ENCODE measurements around the gene FOLR3. TPM values are rescaled to one million over a fixed set of nuclear protein-coding genes. Genes with fewer than 3 reads are reported as not detected.

The FOLR3 gene
- total RNA-seq, 1 experiment from 2014 or later, result not detected

GRCh38 chr11:72129381-72129780, 6.1 kb upstream of the FOLR3 start:
- no TSS peak for BruUV-seq (replicated peaks)
- Histone ChIP-seq H3F3A (ENCODE audit: low read length, unreplicated experiment) (no peaks in the 10 kb centered on the region), H3K4me2 (ENCODE audit: low read length) (no peak overlapping the region), H3K27ac (ENCODE audit: low read length) (no peak overlapping the region), H3K36me3 (ENCODE audit: low read depth, low read length) (no peaks in the 10 kb centered on the region), H4K20me1 (ENCODE audit: low read length) (no peaks in the 10 kb centered on the region), H3K79me2 (ENCODE audit: low read length) (no peaks in the 10 kb centered on the region), H3K27me3 (ENCODE audit: low read length) (no peaks in the 10 kb centered on the region), H3K9me3 (ENCODE audit: low read length) (peaks cover 9% of the 10 kb centered on the region), H3K4me1 (ENCODE audit: insufficient read depth, low read length) (no peaks in the 10 kb centered on the region), H3K9me2 (replicated peaks; ENCODE audit: low read length) (no peaks in the 10 kb centered on the region), H3K4me3 (ENCODE audit: low read length) (no peak overlapping the region), H2AFZ (ENCODE audit: low read length) (no peak overlapping the region), H3K9ac (ENCODE audit: low read length) (no peak overlapping the region)
- intact Hi-C loops (cut with micrococcal nuclease), result no loop called here
- ChIA-PET POLR2A (ENCODE audit: unreplicated experiment) (no interaction called here), CTCF (no interaction called here)
- TF ChIP-seq EZH2phosphoT487 (IDR thresholded peaks at IDR 0.05; ENCODE audit: borderline replicate concordance, low read length), result no peak
- no peak for TF ChIP-seq CTCF (conservative IDR thresholded peaks at IDR 0.05; ENCODE audit: low read depth, low read length)
- TF ChIP-seq EZH2 (IDR thresholded peaks at IDR 0.05; ENCODE audit: low read length, unreplicated experiment), result no peak
- ATAC-seq (no peak), DNase-seq (no peak)

- CTCF ChIA-PET, result no interaction called here
- H3K27ac ChIP-seq (ENCODE audit: low read length), result no peak overlapping the region
- DNase-seq, result no peak
- intact Hi-C loops (cut with micrococcal nuclease), result no loop called here
- no peak overlapping the region for H3K4me2 ChIP-seq (ENCODE audit: low read length)
- no peaks in the 10 kb centered on the region for H3K4me1 ChIP-seq (ENCODE audit: insufficient read depth, low read length)
- H3K27me3 ChIP-seq (ENCODE audit: low read length), result no peaks in the 10 kb centered on the region
- no peak overlapping the region for H3K9ac ChIP-seq (ENCODE audit: low read length)
- no peaks in the 10 kb centered on the region for H3K9me2 ChIP-seq (replicated peaks; ENCODE audit: low read length)
- no peak overlapping the region for H2AFZ ChIP-seq (ENCODE audit: low read length)
- no peaks in the 10 kb centered on the region for H3K36me3 ChIP-seq (ENCODE audit: low read depth, low read length)
- H4K20me1 ChIP-seq (ENCODE audit: low read length), result no peaks in the 10 kb centered on the region
- BruUV-seq (replicated peaks), result no TSS peak
- no peak for TF ChIP-seq EZH2 (IDR thresholded peaks at IDR 0.05; ENCODE audit: low read length, unreplicated experiment)
- no peak for TF ChIP-seq EZH2phosphoT487 (IDR thresholded peaks at IDR 0.05; ENCODE audit: borderline replicate concordance, low read length)
- no peak for TF ChIP-seq CTCF (conservative IDR thresholded peaks at IDR 0.05; ENCODE audit: low read depth, low read length)
- H3K4me3 ChIP-seq (ENCODE audit: low read length), result no peak overlapping the region
- POLR2A ChIA-PET (ENCODE audit: unreplicated experiment), result no interaction called here
- no peak for ATAC-seq
- no peaks in the 10 kb centered on the region for H3K79me2 ChIP-seq (ENCODE audit: low read length)
- peaks cover 2% of the 10 kb centered on the region; the same call in 1 of the 2 replicates for H3K9me3 ChIP-seq (ENCODE audit: low read length)
- no peaks in the 10 kb centered on the region for H3F3A ChIP-seq (ENCODE audit: low read length, unreplicated experiment)
These were observed 2.9 kb upstream of the FOLR3 start for GRCh38 chr11:72132646-72133045.

- no peaks in the 10 kb centered on the region for H3K36me3 ChIP-seq (ENCODE audit: low read depth, low read length)
- H3K79me2 ChIP-seq (ENCODE audit: low read length), result no peaks in the 10 kb centered on the region
- H3F3A ChIP-seq (ENCODE audit: low read length, unreplicated experiment), result no peaks in the 10 kb centered on the region
- no peak overlapping the region for H3K4me3 ChIP-seq (ENCODE audit: low read length)
- no peaks in the 10 kb centered on the region for H3K9me3 ChIP-seq (ENCODE audit: low read length)
- H3K27ac ChIP-seq (ENCODE audit: low read length), result no peak overlapping the region
- H3K9me2 ChIP-seq (replicated peaks; ENCODE audit: low read length), result no peaks in the 10 kb centered on the region
- BruUV-seq (replicated peaks), result no TSS peak
- H3K4me1 ChIP-seq (ENCODE audit: insufficient read depth, low read length), result 0 out of 2 replicates have a peak, but pooled peaks cover 6% of the 10 kb centered on the region
- no peaks in the 10 kb centered on the region for H3K27me3 ChIP-seq (ENCODE audit: low read length)
- no peaks in the 10 kb centered on the region for H4K20me1 ChIP-seq (ENCODE audit: low read length)
- ATAC-seq (no peak), DNase-seq (no peak)
- H3K9ac ChIP-seq (ENCODE audit: low read length), result no peak overlapping the region
- intact Hi-C loops (cut with micrococcal nuclease), result no loop called here
- H2AFZ ChIP-seq (ENCODE audit: low read length), result no peak overlapping the region
- no peak overlapping the region for H3K4me2 ChIP-seq (ENCODE audit: low read length)
- ChIA-PET CTCF (no interaction called here), POLR2A (ENCODE audit: unreplicated experiment) (no interaction called here)
- TF ChIP-seq EZH2 (IDR thresholded peaks at IDR 0.05; ENCODE audit: low read length, unreplicated experiment) (no peak), CTCF (conservative IDR thresholded peaks at IDR 0.05; ENCODE audit: low read depth, low read length) (no peak), EZH2phosphoT487 (IDR thresholded peaks at IDR 0.05; ENCODE audit: borderline replicate concordance, low read length) (no peak)
These were observed 562 bp downstream of the FOLR3 start for GRCh38 chr11:72135891-72136683.

All from PC-3 (cell line).